HepG2 (cell line): ENCODE data around the gene SNAP23. TPM values are rescaled to one million over a fixed set of nuclear protein-coding genes. Genes with fewer than 3 reads are reported as not detected.

Source experiments
- NAIF1 ChIP-seq: sonication (generic); formaldehyde crosslinking; IDR thresholded peaks from 2 replicates; pipeline ENCODE4 v1.5.0; 2020; ENCODE audit warnings: mild to moderate bottlenecking, missing genetic modification reagents, borderline replicate concordance
- SRF ChIP-seq: IDR thresholded peaks from 2 replicates; pipeline ENCODE4 v1.6.1; 2011; ENCODE audit warnings: mild to moderate bottlenecking, low read depth, low read length, moderate library complexity
- SRY ChIP-seq: sonication (generic); formaldehyde crosslinking; IDR thresholded peaks from 2 replicates; pipeline ENCODE4 v1.8.0; 2022; ENCODE audit warnings: mild to moderate bottlenecking, missing genetic modification reagents
- polyA plus RNA-seq, 8 experiments: library from polyadenylated mRNA; depleted of rRNA in 3 of 8; stranded (reverse) in 7 of 8; unstranded in 1 of 8; fragments of >200 nt; fragmentation: Illumina TruSeq in 4 of 8; extraction: Trizol in 4 of 8; gene quantifications; 2 replicates each; pipeline versions ENCODE4 v1.2.1 to v1.2.3, GENCODE V29; 2011 to 2016; ENCODE audit warnings: low read depth in 4 of 8, missing spikeins in 1 of 8, mixed read lengths in 1 of 8; ENCODE audit not compliant: insufficient read depth in 1 of 8
- total RNA-seq, 5 experiments: library from RNA; depleted of rRNA; stranded (reverse); fragments of >200 nt; fragmentation: Illumina TruSeq; extraction: Trizol; gene quantifications; 2 replicates each; pipeline ENCODE4 v1.2.3, GENCODE V29; 2016; ENCODE audit warnings: low read depth in 1 of 5
- TF ChIP-seq, protein P1 (sequence below): sonication (generic); formaldehyde crosslinking; IDR thresholded peaks from 2 replicates; pipeline ENCODE4 v1.4.0; 2020; ENCODE audit warnings: missing genetic modification reagents
- TF ChIP-seq, protein P2 (sequence below): sonication (generic); formaldehyde crosslinking; IDR thresholded peaks from 2 replicates; pipeline ENCODE4 v1.8.0; 2022; ENCODE audit warnings: missing genetic modification reagents, mild to moderate bottlenecking, inconsistent platforms, borderline replicate concordance
- TF ChIP-seq, protein P3 (sequence below): sonication (generic); formaldehyde crosslinking; IDR thresholded peaks from 2 replicates; pipeline ENCODE4 v1.5.0; 2020; ENCODE audit warnings: missing genetic modification reagents

SNAP23 gene
- total and polyA plus RNA-seq, 2 of the 13 experiments (the other 11 are each of a cell fraction or from before 2014, with no cell fraction given) = 37.0 to 101 TPM

DNA sequence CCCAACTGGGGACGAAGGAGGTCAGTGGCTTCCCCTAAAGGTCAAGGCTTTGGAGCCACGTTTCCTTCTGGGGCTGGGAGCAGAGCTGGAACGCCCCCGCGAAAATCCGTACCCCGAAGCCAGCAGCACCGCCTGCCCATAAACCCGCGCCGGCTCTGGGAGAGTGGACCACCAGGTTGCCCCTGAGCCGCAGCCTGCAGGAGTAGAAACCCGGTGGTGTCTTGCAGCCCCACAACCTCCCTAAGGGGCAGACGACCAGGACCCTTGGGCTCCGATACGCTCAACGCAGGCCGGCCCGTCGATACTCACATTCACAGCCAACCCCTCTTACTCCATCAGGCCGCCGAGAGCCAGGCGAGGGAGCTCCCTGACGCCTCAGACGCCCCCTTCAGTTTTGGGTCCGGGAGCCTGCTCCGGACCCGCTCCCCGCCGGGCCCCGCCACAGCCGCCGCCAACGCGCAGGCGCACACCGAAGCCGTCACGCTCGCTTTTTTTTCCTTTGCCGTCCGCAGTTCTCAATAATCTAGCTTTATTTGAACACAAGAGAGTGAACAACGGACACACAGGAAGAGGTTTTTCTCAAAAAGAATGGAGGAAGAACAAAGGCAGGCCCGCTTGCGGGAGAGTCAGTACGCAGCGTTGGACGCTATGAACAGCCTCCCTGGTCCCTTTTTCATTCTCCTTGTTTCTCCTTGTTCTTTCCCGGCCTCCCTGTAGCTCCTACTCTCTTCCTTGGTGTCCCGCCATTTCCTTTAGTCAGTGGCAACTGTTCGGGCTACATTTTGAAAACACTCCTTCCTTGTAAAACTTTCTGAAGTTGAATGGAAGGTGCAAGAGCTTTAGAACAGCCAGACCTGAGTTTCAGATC lies 4.5 kb upstream of the SNAP23 start, which contains the start of gene ZNF106 (continued):
- peak; percentile 23; the same call in 1 of the 2 replicates for TF ChIP-seq NAIF1 (CRISPR knock-in tag)
- TF ChIP-seq, protein P1, sequence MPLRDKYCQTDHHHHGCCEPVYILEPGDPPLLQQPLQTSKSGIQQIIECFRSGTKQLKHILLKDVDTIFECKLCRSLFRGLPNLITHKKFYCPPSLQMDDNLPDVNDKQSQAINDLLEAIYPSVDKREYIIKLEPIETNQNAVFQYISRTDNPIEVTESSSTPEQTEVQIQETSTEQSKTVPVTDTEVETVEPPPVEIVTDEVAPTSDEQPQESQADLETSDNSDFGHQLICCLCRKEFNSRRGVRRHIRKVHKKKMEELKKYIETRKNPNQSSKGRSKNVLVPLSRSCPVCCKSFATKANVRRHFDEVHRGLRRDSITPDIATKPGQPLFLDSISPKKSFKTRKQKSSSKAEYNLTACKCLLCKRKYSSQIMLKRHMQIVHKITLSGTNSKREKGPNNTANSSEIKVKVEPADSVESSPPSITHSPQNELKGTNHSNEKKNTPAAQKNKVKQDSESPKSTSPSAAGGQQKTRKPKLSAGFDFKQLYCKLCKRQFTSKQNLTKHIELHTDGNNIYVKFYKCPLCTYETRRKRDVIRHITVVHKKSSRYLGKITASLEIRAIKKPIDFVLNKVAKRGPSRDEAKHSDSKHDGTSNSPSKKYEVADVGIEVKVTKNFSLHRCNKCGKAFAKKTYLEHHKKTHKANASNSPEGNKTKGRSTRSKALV (CRISPR knock-in tag) = 0 out of 2 replicates have a peak, but pooled peaks have one; percentile 52
- peak; percentile 28; the same call in 1 of the 2 replicates for TF ChIP-seq SRY (CRISPR knock-in tag)
- TF ChIP-seq SRF = peak; percentile 4; the same call in 1 of the 2 replicates
- TF ChIP-seq, protein P2, sequence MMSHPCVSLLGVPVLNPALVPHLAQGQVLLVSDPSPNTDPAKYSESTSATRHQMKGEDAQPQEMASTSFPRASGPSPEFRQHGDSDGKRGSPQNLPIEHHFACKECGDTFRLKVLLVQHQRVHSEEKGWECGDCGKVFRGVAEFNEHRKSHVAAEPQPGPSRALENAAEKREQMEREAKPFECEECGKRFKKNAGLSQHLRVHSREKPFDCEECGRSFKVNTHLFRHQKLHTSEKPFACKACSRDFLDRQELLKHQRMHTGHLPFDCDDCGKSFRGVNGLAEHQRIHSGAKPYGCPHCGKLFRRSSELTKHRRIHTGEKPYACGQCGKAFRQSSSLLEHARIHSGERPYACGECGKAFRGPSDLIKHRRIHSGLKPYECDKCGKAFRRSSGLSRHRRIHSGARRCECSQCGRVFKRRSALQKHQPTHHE (CRISPR knock-in tag) = no peak; the same call in 1 of the 2 replicates
- TF ChIP-seq, protein P3, sequence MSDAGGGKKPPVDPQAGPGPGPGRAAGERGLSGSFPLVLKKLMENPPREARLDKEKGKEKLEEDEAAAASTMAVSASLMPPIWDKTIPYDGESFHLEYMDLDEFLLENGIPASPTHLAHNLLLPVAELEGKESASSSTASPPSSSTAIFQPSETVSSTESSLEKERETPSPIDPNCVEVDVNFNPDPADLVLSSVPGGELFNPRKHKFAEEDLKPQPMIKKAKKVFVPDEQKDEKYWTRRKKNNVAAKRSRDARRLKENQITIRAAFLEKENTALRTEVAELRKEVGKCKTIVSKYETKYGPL = peak; percentile 52; the same call in 1 of the 2 replicates
